Peyer's patch (tissue), 4 donors: ENCODE measurements around the gene ALAS2. TPM values are rescaled to one million over a fixed set of nuclear protein-coding genes. Genes with fewer than 3 reads are reported as not detected.

Experiments used
- DNase-seq, 3 donors: peaks; one replicate each; pipeline ENCODE4 v3.0.0-alpha.2; 2017 to 2019
- H3K27ac ChIP-seq, 4 donors: fragments of 200-600 bp; sonication (generic); one replicate each; pipeline ENCODE4 v1.5.1; 2016 to 2019
- H3K27me3 ChIP-seq, 2 donors: fragments of 200-600 bp; sonication (generic); one replicate each; pipeline ENCODE4 v1.5.1; 2019
- H3K36me3 ChIP-seq, 3 donors: fragments of 200-600 bp; sonication (generic); one replicate each; pipeline ENCODE4 v1.5.1; 2016 to 2019
- H3K4me1 ChIP-seq, 4 donors: fragments of 200-600 bp; sonication (generic); one replicate each; pipeline ENCODE4 v1.5.1; 2016 to 2019
- H3K4me3 ChIP-seq, 4 donors: fragments of 200-600 bp; sonication (generic); 1 replicate in 3 of 4; 2 replicates in 1 of 4; pipeline ENCODE4 v1.5.1; 2016 to 2019; ENCODE audit warnings: mild to moderate bottlenecking in 1 of 4
- H3K9me3 ChIP-seq, 4 donors: fragments of 200-600 bp; sonication (generic); one replicate each; pipeline ENCODE4 v1.5.1; 2016 to 2019; ENCODE audit warnings: mild to moderate bottlenecking in 1 of 4
- POLR2A ChIP-seq, 2 donors: fragments of 450-650 bp; IDR thresholded peaks; one replicate each; pipeline ENCODE4 v1.5.1; 2017; ENCODE audit warnings: antibody characterized with exemption in 2 of 2, mild to moderate bottlenecking in 2 of 2, moderate library complexity in 2 of 2
- total RNA-seq, 4 donors: library from RNA; depleted of rRNA; stranded (reverse); fragments of >200 nt; gene quantifications; one replicate each; pipeline ENCODE4 v1.1.0, GENCODE V29; 2016
- TF ChIP-seq, protein P1 (sequence below), 6 experiments: fragments of 450-650 bp in 4 of 6; fragments of 200-600 bp in 2 of 6; sonication (generic) in 1 of 6; IDR thresholded peaks; one replicate each; pipeline ENCODE4 v1.5.1; 2017 to 2019; ENCODE audit warnings: antibody characterized with exemption in 6 of 6, mild to moderate bottlenecking in 3 of 6, moderate library complexity in 1 of 6

Gene ALAS2
- total RNA-seq, 4 donors from 2014 or later, result not detected

- TF ChIP-seq POLR2A (IDR thresholded peaks at IDR 0.05), result peak; percentile 56 to 70
- TF ChIP-seq, protein P1, sequence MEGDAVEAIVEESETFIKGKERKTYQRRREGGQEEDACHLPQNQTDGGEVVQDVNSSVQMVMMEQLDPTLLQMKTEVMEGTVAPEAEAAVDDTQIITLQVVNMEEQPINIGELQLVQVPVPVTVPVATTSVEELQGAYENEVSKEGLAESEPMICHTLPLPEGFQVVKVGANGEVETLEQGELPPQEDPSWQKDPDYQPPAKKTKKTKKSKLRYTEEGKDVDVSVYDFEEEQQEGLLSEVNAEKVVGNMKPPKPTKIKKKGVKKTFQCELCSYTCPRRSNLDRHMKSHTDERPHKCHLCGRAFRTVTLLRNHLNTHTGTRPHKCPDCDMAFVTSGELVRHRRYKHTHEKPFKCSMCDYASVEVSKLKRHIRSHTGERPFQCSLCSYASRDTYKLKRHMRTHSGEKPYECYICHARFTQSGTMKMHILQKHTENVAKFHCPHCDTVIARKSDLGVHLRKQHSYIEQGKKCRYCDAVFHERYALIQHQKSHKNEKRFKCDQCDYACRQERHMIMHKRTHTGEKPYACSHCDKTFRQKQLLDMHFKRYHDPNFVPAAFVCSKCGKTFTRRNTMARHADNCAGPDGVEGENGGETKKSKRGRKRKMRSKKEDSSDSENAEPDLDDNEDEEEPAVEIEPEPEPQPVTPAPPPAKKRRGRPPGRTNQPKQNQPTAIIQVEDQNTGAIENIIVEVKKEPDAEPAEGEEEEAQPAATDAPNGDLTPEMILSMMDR (IDR thresholded peaks at IDR 0.05), result no peak
- H3K27ac ChIP-seq, result peak within 1 kb of the TSS; percentile 80 to 94 (median 86)
- peak within 1 kb of the TSS; percentile 50 to 72 (median 62) for H3K4me3 ChIP-seq
- peaks cover 0 to 8% (median 0%) of the 10 kb centered on the region in 4 donors for H3K4me1 ChIP-seq
- peaks cover 0 to 15% (median 0%) of the 10 kb centered on the region in 3 donors for H3K36me3 ChIP-seq
- H3K27me3 ChIP-seq, result no peaks in the 10 kb centered on the region
- no peaks in the 10 kb centered on the region for H3K9me3 ChIP-seq
- DNase-seq, result peak; percentile 86 to 96 (median 91)
Observed at GRCh38 chrX:54999717-55000598, 30.8 kb downstream of the ALAS2 start, which contains the start of gene APEX2. TSS of gene APEX2 (plus strand) at chrX:55000363. CDS start at chrX:55000423, 60 bp downstream.

DNA sequence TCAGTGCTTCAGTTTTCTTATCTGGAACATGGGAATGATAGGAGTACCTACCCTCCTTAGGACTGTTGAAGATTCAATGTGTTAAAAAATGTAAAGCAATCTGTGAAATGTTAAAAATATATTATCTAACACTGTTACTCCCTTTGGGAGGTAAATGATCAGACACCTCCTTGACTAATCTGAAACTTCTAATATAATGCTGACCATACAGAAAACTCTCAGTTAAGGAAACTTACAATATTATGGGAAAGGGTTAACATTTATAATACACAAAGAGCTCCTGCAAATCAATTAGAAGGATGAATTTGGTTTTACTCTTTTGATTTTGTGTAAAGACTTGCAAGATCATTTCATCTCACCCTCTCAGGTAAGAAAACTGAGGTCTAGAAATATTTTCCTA lies 35.2 kb downstream of the ALAS2 start:
- Histone ChIP-seq H3K27ac (no peak overlapping the region), H3K9me3 (no peaks in the 10 kb centered on the region), H3K4me3 (no peak overlapping the region), H3K27me3 (no peaks in the 10 kb centered on the region), H3K36me3 (no peaks in the 10 kb centered on the region), H3K4me1 (no peaks in the 10 kb centered on the region)
- no peak for TF ChIP-seq POLR2A (IDR thresholded peaks at IDR 0.05)
- TF ChIP-seq, protein P1 (IDR thresholded peaks at IDR 0.05), result no peak
- no peak for DNase-seq

GRCh38 chrX:54994668-54995351 lies 36.0 kb downstream of the ALAS2 start:
- no peak for DNase-seq
- H3K36me3 ChIP-seq, result no peaks in the 10 kb centered on the region
- H3K27ac ChIP-seq, result no peak overlapping the region
- no peaks in the 10 kb centered on the region for H3K4me1 ChIP-seq
- H3K9me3 ChIP-seq, result no peaks in the 10 kb centered on the region
- no peak for TF ChIP-seq POLR2A (IDR thresholded peaks at IDR 0.05)
- TF ChIP-seq, protein P1 (IDR thresholded peaks at IDR 0.05), result no peak
- no peak overlapping the region for H3K4me3 ChIP-seq
- no peaks in the 10 kb centered on the region for H3K27me3 ChIP-seq

DNA sequence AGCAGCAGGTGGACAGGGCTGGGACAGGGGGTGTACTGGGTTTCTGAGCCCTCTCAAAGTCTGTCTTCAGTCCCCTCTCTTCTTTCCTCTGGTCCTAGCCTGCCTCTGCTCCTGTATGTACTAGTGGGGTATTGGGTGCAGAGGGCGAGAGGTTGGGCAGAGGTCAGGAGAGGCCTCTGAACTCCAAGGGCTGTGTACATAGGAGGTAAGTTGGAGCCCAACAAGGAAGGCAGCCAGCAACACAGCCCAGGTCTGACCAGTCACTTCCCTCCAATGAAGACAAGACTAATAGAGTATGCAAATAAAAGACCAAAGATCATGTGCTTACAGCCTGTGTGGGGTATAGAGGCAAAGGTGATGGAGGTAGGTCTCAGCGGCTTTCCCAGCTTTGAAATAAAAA lies 36.7 kb downstream of the ALAS2 start, which contains the start of gene PFKFB1:
PFKFB1 (minus strand) TSS at position 90 of the 400 bp plus-strand sequence. CDS start 181 bp downstream, outside the sequence.
- H3K36me3 ChIP-seq, result no peaks in the 10 kb centered on the region
- no peak for DNase-seq
- H3K4me1 ChIP-seq, result no peaks in the 10 kb centered on the region
- no peaks in the 10 kb centered on the region for H3K27me3 ChIP-seq
- H3K27ac ChIP-seq, result no peak within 1 kb of the TSS
- no peak within 1 kb of the TSS for H3K4me3 ChIP-seq
- TF ChIP-seq, protein P1 (IDR thresholded peaks at IDR 0.05), result no peak
- TF ChIP-seq POLR2A (IDR thresholded peaks at IDR 0.05), result no peak
- no peaks in the 10 kb centered on the region for H3K9me3 ChIP-seq

- TF ChIP-seq, protein P1 (IDR thresholded peaks at IDR 0.05), result no peak
- no peak for TF ChIP-seq POLR2A (IDR thresholded peaks at IDR 0.05)
- no peak overlapping the region for H3K4me3 ChIP-seq
Observed at GRCh38 chrX:54992911-54993622, 37.7 kb downstream of the ALAS2 start.

More at GRCh38 chrX:54992911-54993622, 37.7 kb downstream of the ALAS2 start:
- H3K9me3 ChIP-seq, result no peaks in the 10 kb centered on the region
- H3K4me1 ChIP-seq, result no peaks in the 10 kb centered on the region
- H3K27ac ChIP-seq, result no peak overlapping the region
- no peak for DNase-seq
- no peaks in the 10 kb centered on the region for H3K27me3 ChIP-seq
- no peaks in the 10 kb centered on the region for H3K36me3 ChIP-seq
